Activated T-cell treated with anti-CD3 and anti-CD28 coated beads for 4 hours (primary cell): ENCODE results near the gene DNAJB5.

Source experiments
- DNase-seq: peaks from one replicate; pipeline ENCODE4 v3.0.0-alpha.2; 2020

DNAJB5 gene

GRCh38 chr9:34985311-34985899 lies 4.1 kb upstream of the DNAJB5 start:
- DNase-seq = peak; percentile 52

- DNase-seq = peak; percentile 77
Observed at GRCh38 chr9:34986540-34987047, 3.0 kb upstream of the DNAJB5 start.

- DNase-seq = no peak
Observed at GRCh38 chr9:34987160-34987901, 2.2 kb upstream of the DNAJB5 start.

GRCh38 chr9:34988218-34989002 lies 1.1 kb upstream of the DNAJB5 start:
- DNase-seq = peak; percentile 52

GRCh38 chr9:34989946-34990635 lies 546 bp downstream of the DNAJB5 start:
- no peak for DNase-seq

GRCh38 chr9:34990908-34991606 lies 1.5 kb downstream of the DNAJB5 start:
- no peak for DNase-seq

GRCh38 chr9:34991607-34992375 lies 2.2 kb downstream of the DNAJB5 start:
- DNase-seq = no peak

GRCh38 chr9:34992376-34992951 lies 2.9 kb downstream of the DNAJB5 start:
- DNase-seq = peak; percentile 66

GRCh38 chr9:34993502-34994259 lies 4.1 kb downstream of the DNAJB5 start:
- no peak for DNase-seq

- no peak for DNase-seq
Observed at GRCh38 chr9:34994260-34994899, 4.8 kb downstream of the DNAJB5 start.

GRCh38 chr9:34994900-34995669 lies 5.5 kb downstream of the DNAJB5 start:
- DNase-seq = no peak

- no peak for DNase-seq
Observed at GRCh38 chr9:34995670-34996060, 6.1 kb downstream of the DNAJB5 start.

GRCh38 chr9:34996181-34996904 lies 6.8 kb downstream of the DNAJB5 start:
- DNase-seq = no peak

- no peak for DNase-seq
Observed at GRCh38 chr9:34996905-34997279, 7.3 kb downstream of the DNAJB5 start.

GRCh38 chr9:34997379-34997781 lies 7.8 kb downstream of the DNAJB5 start:
- DNase-seq = no peak

- no peak for DNase-seq
Observed at GRCh38 chr9:34998266-34998665, 8.7 kb downstream of the DNAJB5 start.

- no peak for DNase-seq
Observed at GRCh38 chr9:34999576-34999975, 10.0 kb downstream of the DNAJB5 start.

GRCh38 chr9:35000535-35001284 lies 11.2 kb downstream of the DNAJB5 start:
- DNase-seq = no peak
